BE2C (cell line): ENCODE measurements around the gene TEAD3.

Experiments used
- DNase-seq: peaks from one replicate; pipeline ENCODE4 v3.0.0-alpha.2; 2020
- H3K27me3 ChIP-seq: fragments of 250-450 bp; sonication (Bioruptor Pico); 2 replicates; pipeline ENCODE4 v1.5.1; 2020; ENCODE audit warnings: mild to moderate bottlenecking
- H3K36me3 ChIP-seq: fragments of 250-450 bp; sonication (Bioruptor Pico); 2 replicates; pipeline ENCODE4 v1.5.1; 2020; ENCODE audit warnings: mild to moderate bottlenecking
- H3K4me1 ChIP-seq: fragments of 250-450 bp; sonication (Bioruptor Pico); 2 replicates; pipeline ENCODE4 v1.5.1; 2020
- H3K4me3 ChIP-seq: 2 replicates; pipeline ENCODE4 v1.5.1; 2011; ENCODE audit warnings: low read depth, low read length
- H3K9me3 ChIP-seq: fragments of 250-450 bp; sonication (Bioruptor Pico); 2 replicates; pipeline ENCODE4 v1.5.1; 2020
- TF ChIP-seq, protein P1 (sequence below): IDR thresholded peaks from 2 replicates; pipeline ENCODE4 v1.5.1; 2012; ENCODE audit warnings: mild to moderate bottlenecking, low read depth, low read length

TEAD3 gene

DNA sequence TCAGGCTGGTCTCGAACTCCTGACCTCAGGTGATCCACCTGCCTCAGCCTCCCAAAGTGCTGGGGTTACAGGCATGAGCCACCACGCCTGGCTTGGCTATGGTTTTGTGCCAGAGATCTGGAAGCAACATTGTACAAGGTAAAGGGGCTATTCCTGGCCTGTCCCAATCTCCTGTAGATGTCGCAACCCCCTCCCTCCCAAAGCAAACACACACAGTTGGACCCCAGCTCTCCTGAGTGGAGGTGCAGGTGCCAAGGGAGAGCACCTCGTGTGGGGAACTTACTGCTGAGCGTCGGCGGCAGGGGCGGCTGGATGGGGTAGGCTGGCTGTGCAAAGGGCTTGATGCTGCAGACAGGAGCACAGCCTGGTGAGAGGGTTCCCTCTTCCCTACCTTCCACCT lies 19.9 kb downstream of the TEAD3 start:
- Histone ChIP-seq H3K9me3 (no peaks in the 10 kb centered on the region), H3K36me3 (peaks cover 31% of the 10 kb centered on the region), H3K27me3 (no peaks in the 10 kb centered on the region), H3K4me1 (no peaks in the 10 kb centered on the region; the same call in 1 of the 2 replicates), H3K4me3 (no peak overlapping the region)
- TF ChIP-seq, protein P1, sequence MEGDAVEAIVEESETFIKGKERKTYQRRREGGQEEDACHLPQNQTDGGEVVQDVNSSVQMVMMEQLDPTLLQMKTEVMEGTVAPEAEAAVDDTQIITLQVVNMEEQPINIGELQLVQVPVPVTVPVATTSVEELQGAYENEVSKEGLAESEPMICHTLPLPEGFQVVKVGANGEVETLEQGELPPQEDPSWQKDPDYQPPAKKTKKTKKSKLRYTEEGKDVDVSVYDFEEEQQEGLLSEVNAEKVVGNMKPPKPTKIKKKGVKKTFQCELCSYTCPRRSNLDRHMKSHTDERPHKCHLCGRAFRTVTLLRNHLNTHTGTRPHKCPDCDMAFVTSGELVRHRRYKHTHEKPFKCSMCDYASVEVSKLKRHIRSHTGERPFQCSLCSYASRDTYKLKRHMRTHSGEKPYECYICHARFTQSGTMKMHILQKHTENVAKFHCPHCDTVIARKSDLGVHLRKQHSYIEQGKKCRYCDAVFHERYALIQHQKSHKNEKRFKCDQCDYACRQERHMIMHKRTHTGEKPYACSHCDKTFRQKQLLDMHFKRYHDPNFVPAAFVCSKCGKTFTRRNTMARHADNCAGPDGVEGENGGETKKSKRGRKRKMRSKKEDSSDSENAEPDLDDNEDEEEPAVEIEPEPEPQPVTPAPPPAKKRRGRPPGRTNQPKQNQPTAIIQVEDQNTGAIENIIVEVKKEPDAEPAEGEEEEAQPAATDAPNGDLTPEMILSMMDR: no peak
- DNase-seq: no peak

DNA sequence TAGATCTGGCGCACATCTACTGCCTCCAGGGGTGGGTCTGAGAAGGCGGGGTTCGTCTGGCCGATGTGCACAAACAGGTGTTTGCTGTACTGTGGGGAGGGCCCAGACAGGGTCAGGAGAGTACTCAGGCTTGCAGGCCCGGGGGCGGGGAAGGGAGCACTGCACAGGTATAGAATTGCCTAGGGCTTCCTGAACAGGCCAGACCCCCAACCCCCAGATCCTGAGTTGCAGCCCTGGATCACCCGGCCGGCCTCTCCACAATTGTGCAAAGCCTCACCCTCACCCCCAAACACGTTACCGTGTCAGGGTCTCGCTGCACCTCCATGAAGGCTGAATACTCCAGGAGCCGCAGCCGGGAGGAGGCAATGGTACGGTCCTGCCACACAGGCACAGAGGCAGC lies 20.9 kb downstream of the TEAD3 start:
- no peaks in the 10 kb centered on the region for H3K9me3 ChIP-seq
- DNase-seq: no peak
- TF ChIP-seq, protein P1: no peak
- H3K4me1 ChIP-seq: peaks cover 6% of the 10 kb centered on the region; the same call in 1 of the 2 replicates
- no peaks in the 10 kb centered on the region for H3K27me3 ChIP-seq
- no peak overlapping the region for H3K4me3 ChIP-seq
- peaks cover 41% of the 10 kb centered on the region for H3K36me3 ChIP-seq

DNA sequence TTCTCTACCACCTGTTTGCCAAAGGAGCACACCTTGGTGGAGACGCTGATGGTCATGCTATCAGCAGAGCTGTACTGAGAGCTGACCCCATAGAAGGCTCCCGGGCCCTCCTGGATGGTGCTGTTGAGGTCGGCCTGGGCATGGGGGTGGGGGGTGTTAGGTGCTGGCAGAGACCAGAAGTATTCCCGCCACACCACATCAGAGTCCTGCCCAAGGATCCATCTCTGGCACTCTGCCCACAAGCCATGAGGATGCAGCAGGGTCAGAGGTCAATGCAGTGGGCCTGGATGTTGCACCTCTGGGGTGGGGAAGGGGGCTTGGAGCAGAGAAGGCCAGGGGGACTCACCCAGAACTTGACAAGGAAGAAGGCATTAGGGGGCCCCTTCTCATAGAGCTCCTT lies 21.3 kb downstream of the TEAD3 start:
- Histone ChIP-seq H3K27me3 (no peaks in the 10 kb centered on the region), H3K4me1 (peaks cover 8% of the 10 kb centered on the region), H3K9me3 (no peaks in the 10 kb centered on the region), H3K4me3 (no peak overlapping the region), H3K36me3 (peaks cover 46% of the 10 kb centered on the region)
- TF ChIP-seq, protein P1: no peak
- DNase-seq: no peak

DNA sequence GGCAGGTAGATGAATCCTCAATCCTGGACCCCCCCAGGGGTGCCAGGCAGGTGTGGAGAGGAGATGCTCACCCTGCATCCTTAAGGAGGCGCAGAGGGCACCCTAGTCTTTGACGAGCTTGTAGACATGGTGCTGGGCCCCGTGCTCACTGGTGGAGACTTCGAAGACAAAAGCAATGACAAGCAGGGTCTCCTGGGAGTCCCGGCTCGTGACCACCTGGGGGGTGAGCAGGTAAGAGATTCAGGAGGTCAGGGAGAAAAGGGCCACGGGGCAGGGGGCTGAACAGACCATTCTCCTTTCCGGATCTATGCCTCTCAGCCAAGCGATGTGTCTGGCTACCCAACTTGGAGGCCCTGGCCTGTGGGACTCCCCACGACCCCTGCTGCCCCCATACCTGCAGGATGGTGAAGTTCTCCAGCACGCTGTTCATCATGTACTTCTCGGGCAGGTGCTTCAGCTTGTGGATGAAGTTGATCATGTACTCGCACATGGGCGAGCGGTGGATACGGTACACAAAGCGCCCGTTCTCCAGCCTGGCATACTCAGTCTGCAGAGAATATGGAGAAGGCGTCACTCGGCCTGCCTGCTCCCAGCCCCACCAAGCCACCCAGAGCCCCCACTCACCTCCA lies 21.8 kb downstream of the TEAD3 start:
- peaks cover 51% of the 10 kb centered on the region for H3K36me3 ChIP-seq
- H3K4me1 ChIP-seq: peaks cover 11% of the 10 kb centered on the region
- no peak overlapping the region for H3K4me3 ChIP-seq
- DNase-seq: no peak
- H3K9me3 ChIP-seq: no peaks in the 10 kb centered on the region
- TF ChIP-seq, protein P1: no peak
- H3K27me3 ChIP-seq: no peaks in the 10 kb centered on the region

DNA sequence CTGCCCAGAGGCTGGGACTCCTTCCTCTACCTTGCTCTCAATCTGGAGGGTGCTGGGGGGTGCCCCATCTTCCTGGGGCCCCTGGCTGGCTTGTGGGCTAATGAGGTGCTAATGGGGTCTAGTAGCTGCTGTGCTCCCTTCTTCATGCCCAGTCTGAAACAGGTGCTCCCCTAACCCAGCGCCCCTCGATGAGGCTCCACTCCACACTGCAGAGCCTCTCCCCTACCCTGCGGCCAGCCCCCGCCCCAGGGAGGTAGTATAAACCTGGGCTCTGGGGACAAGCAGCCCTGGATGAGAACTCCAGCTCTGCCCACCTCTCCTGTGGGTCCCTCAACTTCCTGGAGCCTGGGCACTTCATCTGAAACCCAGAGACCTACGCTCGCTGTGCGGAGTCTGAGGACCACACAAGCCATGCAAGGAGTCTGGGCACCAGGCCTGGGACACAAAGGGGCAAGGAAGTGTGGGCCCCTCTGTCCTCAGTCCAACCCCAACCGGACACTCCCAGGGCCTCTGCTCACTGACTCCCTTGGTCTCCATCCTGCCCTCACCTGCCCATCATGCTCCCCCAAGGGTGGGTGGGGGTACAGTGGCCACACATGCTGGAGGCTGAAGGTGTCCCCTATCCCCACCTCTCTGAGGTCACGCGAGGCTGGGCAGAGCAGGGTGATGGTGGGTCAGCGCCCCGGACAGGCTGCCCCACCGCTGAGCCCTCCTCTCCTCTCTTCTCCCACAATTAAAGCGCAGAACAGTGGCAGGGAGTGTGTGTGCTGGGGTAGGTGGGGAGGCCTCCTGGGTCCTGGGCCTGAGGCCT lies 22.5 kb downstream of the TEAD3 start:
- TF ChIP-seq, protein P1: no peak
- no peaks in the 10 kb centered on the region for H3K27me3 ChIP-seq
- H3K9me3 ChIP-seq: no peaks in the 10 kb centered on the region
- DNase-seq: no peak
- H3K4me1 ChIP-seq: peaks cover 11% of the 10 kb centered on the region
- peaks cover 58% of the 10 kb centered on the region for H3K36me3 ChIP-seq
- no peak overlapping the region for H3K4me3 ChIP-seq

DNA sequence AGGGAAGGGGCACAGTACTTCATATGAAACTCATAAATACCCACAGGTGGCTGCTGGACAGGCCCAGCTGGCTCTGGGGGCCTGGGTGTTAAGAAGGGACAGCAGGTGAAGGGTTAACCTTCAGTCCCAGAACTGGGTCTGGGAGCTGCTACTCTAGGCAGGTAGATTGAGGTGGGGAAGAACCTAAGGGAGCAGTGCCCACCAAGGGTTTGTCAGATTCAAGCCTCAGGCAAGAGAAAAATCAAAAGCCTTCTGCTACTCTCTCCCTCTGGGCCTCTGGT lies 23.1 kb downstream of the TEAD3 start:
- Histone ChIP-seq H3K9me3 (no peaks in the 10 kb centered on the region), H3K4me3 (no peak overlapping the region), H3K4me1 (peaks cover 11% of the 10 kb centered on the region), H3K27me3 (no peaks in the 10 kb centered on the region), H3K36me3 (peaks cover 64% of the 10 kb centered on the region)
- TF ChIP-seq, protein P1: no peak
- no peak for DNase-seq
